ENCODE data around the gene LEMD1.

LEMD1 gene

GRCh38 chr1:205421798-205422197, at the start of gene LEMD1:
TSS of gene LEMD1 (minus strand) at chr1:205422056. CDS start at chr1:205420536, 1,520 bp downstream.
- DNase-seq (ENCODE audit: low read depth, low spot score): no peak

GRCh38 chr1:205470131-205470530, 48.3 kb upstream of the LEMD1 start:
- DNase-seq (ENCODE audit: low read depth, low spot score): no peak

- DNase-seq (ENCODE audit: low read depth, low spot score): no peak
These were observed 44.9 kb upstream of the LEMD1 start for GRCh38 chr1:205466595-205467220.

GRCh38 chr1:205465392-205465791, 43.5 kb upstream of the LEMD1 start:
- no peak for DNase-seq (ENCODE audit: low read depth, low spot score)

GRCh38 chr1:205458777-205459566, 37.1 kb upstream of the LEMD1 start:
- no peak for DNase-seq (ENCODE audit: low read depth, low spot score)

- no peak for DNase-seq (ENCODE audit: low read depth, low spot score)
These were observed 35.3 kb upstream of the LEMD1 start for GRCh38 chr1:205456868-205457745.

GRCh38 chr1:205456383-205456867, 34.6 kb upstream of the LEMD1 start:
- DNase-seq (ENCODE audit: low read depth, low spot score): no peak

GRCh38 chr1:205455581-205456382, 33.9 kb upstream of the LEMD1 start, which contains the start of gene BLACAT1:
TSS of gene BLACAT1 (minus strand) at chr1:205456045.
- no peak for DNase-seq (ENCODE audit: low read depth, low spot score)

GRCh38 chr1:205454903-205455335, 33.1 kb upstream of the LEMD1 start:
- DNase-seq (ENCODE audit: low read depth, low spot score): no peak

- no peak for DNase-seq (ENCODE audit: low read depth, low spot score)
These were observed 31.6 kb upstream of the LEMD1 start for GRCh38 chr1:205453466-205453865.

GRCh38 chr1:205452933-205453332, 31.1 kb upstream of the LEMD1 start:
- DNase-seq (ENCODE audit: low read depth, low spot score): no peak

GRCh38 chr1:205452364-205452763, 30.5 kb upstream of the LEMD1 start:
- no peak for DNase-seq (ENCODE audit: low read depth, low spot score)

GRCh38 chr1:205451759-205452164, 29.9 kb upstream of the LEMD1 start:
- DNase-seq (ENCODE audit: low read depth, low spot score): no peak

GRCh38 chr1:205451202-205451601, 29.3 kb upstream of the LEMD1 start:
- no peak for DNase-seq (ENCODE audit: low read depth, low spot score)

- DNase-seq (ENCODE audit: low read depth, low spot score): no peak
These were observed 28.6 kb upstream of the LEMD1 start for GRCh38 chr1:205450448-205450847.

GRCh38 chr1:205449750-205450443, 28.0 kb upstream of the LEMD1 start:
- DNase-seq (ENCODE audit: low read depth, low spot score): no peak

GRCh38 chr1:205449254-205449749, 27.4 kb upstream of the LEMD1 start:
- no peak for DNase-seq (ENCODE audit: low read depth, low spot score)

GRCh38 chr1:205448540-205449253, 26.8 kb upstream of the LEMD1 start:
- DNase-seq (ENCODE audit: low read depth, low spot score): no peak

- no peak for DNase-seq (ENCODE audit: low read depth, low spot score)
These were observed 25.8 kb upstream of the LEMD1 start for GRCh38 chr1:205447457-205448341.
